ENCODE measurements around the gene KLF7.

GRCh38 chr2:207176247-207176646, 10.5 kb upstream of the KLF7 start:
- TF ChIP-seq CTCF (IDR thresholded peaks at IDR 0.05; ENCODE audit: borderline replicate concordance, extremely low read depth, low read length, poor library complexity, severe bottlenecking): no peak
- TF ChIP-seq EZH2 (IDR thresholded peaks at IDR 0.05; ENCODE audit: borderline replicate concordance, low read depth, low read length, severe bottlenecking): no peak

Measured in DND-41 (cell line).